Panc1 (cell line): Measurements from ENCODE around the gene UGT1A8.

Experiments
- TF ChIP-seq, protein P1 (sequence below): fragments of 450-650 bp; IDR thresholded peaks from 2 replicates; pipeline ENCODE4 v1.5.1; 2017; ENCODE audit warnings: mild to moderate bottlenecking
- TF ChIP-seq, protein P2 (sequence below), 2 experiments: IDR thresholded peaks; 2 replicates each; pipeline ENCODE4 v1.6.1; 2011 to 2012; ENCODE audit warnings: low read depth in 2 of 2, control low read depth in 1 of 2, low read length in 1 of 2, mild to moderate bottlenecking in 1 of 2, moderate library complexity in 1 of 2; ENCODE audit not compliant: insufficient read depth in 1 of 2

DNA sequence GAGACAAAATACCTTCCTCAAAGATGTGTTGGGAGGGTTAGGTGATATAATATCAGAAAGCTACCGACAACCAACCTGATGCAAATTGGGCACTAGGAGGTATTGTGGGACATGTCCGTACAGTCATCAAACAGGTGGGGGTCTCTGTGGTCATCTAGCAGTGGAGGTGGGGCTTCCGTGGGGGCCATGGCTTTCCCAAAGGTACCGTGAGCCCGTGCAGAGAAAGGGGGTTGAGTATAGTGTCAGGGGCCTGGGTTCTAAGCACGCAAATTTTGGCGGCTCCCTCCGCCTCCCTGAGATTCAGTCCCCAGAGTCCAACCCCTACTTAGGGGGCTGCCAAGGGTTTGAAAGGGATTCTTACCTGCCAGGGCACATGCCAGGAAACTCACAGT, 204.3 kb downstream of the UGT1A8 start:
- TF ChIP-seq, protein P1, sequence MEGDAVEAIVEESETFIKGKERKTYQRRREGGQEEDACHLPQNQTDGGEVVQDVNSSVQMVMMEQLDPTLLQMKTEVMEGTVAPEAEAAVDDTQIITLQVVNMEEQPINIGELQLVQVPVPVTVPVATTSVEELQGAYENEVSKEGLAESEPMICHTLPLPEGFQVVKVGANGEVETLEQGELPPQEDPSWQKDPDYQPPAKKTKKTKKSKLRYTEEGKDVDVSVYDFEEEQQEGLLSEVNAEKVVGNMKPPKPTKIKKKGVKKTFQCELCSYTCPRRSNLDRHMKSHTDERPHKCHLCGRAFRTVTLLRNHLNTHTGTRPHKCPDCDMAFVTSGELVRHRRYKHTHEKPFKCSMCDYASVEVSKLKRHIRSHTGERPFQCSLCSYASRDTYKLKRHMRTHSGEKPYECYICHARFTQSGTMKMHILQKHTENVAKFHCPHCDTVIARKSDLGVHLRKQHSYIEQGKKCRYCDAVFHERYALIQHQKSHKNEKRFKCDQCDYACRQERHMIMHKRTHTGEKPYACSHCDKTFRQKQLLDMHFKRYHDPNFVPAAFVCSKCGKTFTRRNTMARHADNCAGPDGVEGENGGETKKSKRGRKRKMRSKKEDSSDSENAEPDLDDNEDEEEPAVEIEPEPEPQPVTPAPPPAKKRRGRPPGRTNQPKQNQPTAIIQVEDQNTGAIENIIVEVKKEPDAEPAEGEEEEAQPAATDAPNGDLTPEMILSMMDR, result no peak
- TF ChIP-seq, protein P2, sequence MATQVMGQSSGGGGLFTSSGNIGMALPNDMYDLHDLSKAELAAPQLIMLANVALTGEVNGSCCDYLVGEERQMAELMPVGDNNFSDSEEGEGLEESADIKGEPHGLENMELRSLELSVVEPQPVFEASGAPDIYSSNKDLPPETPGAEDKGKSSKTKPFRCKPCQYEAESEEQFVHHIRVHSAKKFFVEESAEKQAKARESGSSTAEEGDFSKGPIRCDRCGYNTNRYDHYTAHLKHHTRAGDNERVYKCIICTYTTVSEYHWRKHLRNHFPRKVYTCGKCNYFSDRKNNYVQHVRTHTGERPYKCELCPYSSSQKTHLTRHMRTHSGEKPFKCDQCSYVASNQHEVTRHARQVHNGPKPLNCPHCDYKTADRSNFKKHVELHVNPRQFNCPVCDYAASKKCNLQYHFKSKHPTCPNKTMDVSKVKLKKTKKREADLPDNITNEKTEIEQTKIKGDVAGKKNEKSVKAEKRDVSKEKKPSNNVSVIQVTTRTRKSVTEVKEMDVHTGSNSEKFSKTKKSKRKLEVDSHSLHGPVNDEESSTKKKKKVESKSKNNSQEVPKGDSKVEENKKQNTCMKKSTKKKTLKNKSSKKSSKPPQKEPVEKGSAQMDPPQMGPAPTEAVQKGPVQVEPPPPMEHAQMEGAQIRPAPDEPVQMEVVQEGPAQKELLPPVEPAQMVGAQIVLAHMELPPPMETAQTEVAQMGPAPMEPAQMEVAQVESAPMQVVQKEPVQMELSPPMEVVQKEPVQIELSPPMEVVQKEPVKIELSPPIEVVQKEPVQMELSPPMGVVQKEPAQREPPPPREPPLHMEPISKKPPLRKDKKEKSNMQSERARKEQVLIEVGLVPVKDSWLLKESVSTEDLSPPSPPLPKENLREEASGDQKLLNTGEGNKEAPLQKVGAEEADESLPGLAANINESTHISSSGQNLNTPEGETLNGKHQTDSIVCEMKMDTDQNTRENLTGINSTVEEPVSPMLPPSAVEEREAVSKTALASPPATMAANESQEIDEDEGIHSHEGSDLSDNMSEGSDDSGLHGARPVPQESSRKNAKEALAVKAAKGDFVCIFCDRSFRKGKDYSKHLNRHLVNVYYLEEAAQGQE (IDR thresholded peaks at IDR 0.05; ENCODE audit: insufficient read depth in 1 of 2, low read depth in 2 of 2, low read length in 1 of 2), result no peak
